HL-60/S4 (cell line): Measurements from ENCODE around the gene TTF1.

Source experiments
- in situ Hi-C: fragments of 300-500 bp; cut with MboI; formaldehyde crosslinking; loops from 2 replicates; pipeline ENCODE4 v1.14.3; 2022; ENCODE audit warnings: low sequenced_read_pairs

Gene TTF1

DNA sequence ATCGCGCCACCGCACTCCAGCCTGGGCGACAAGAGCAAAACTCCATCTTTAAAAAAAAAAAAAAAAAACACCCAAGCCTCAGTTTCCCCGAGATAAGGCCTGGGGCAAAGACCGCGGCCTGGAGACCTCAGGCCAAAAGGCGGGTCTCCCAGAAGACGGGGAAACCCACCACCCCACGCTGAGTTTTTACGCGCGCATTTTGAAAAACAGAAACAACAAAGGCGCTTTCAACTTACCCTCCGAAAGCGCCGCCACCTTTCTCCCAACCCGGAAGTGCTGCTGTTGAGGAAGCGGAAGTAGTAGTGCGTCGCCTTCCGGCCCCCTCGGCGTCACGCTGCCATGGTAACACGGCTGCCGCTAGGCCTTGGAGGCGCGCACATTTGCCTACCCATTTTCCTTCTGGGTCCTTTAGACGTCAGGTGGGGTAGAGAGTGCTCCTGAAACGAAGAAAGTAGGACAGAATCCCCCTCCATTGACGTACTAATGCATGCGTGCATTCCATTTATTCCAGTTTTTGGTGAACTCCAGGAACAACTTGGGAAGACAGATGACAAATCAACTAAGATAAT lies at the start of gene TTF1:
Gene TTF1 (minus strand): TSS at position 287 of the 569 bp plus-strand sequence. CDS start 4,019 bp downstream, outside the sequence.
- in situ Hi-C loops, result loop anchor here (25.0 kb wide), 1 partner anchor 381 kb away; no protein-coding TSS in a partner anchor

- in situ Hi-C loops, result no loop called here
These were observed 49.6 kb upstream of the TTF1 start for GRCh38 chr9:132456241-132456640.

GRCh38 chr9:132451276-132451675 lies 44.6 kb upstream of the TTF1 start:
- in situ Hi-C loops, result no loop called here

- in situ Hi-C loops, result no loop called here
These were observed 41.3 kb upstream of the TTF1 start for GRCh38 chr9:132447902-132448301.

DNA sequence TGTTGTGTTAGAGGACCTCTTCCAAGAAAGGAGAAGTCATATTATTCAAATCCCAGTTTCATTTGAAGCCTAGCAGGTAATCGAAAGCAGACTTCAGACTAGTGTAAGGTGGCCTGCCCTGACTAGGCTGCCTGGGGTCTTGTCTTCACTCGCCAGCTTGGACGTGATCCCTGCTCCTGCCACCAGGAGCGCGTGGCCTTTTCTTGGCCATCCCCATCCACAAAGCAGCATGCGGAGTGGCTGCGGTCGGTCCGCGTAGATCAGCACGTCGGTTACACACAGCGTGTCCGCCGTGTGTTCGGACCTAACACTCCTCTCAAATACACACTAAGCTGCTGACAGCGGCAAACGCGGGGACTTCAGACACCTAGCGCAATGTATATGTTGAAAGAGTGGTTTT lies 40.7 kb upstream of the TTF1 start:
- in situ Hi-C loops, result no loop called here

- in situ Hi-C loops, result no loop called here
These were observed 40.2 kb upstream of the TTF1 start for GRCh38 chr9:132446887-132447286.

DNA sequence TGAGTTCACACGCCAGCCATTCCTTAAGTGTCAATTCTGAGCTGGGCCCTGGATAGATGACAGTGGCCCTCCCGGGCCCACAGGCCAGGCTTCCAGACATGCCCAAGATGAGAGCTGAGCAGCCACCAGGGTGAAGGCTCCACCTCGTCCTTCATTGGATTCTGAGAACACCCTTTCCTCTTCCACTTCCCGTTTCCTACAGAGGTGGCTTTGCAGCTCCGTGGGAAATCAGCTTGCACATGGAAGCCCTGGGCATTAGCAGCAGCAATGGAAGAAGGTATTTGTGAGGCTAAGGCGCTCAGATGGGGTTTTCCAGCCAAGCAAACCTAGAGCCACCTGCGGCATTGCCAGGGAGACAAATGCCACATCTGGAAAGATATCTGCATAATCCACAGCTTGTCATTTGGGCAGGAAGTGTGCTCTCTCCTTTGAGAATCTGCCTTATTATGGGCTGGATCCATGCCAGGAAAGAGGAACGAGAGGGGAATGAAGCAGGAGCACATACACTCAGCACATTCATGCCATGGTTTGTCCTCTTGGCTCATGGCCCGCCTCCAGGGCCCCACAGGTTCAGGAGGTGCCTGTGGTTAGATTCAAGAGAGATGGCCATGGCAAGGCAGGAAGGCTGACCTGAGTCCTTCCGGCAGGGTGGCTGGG lies 37.4 kb upstream of the TTF1 start:
- in situ Hi-C loops, result no loop called here

DNA sequence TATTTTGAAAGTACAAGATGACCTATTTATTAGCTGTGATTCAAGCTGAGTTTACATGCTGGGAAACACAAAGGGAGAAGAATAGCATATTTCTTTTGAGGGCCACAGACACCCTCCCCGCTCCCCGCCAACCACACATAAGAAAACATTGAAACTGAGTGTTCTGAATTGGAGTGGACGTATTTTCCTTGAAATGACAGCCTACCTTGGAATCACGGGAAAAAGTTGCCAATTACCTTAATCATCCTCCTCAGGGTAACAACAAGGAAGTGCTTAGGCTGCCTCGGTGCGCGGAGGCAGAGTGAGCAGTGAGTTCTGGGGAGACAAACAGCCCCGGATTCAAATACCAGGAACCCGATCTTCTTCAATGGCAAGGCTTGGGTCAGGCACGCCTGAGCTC lies 34.8 kb upstream of the TTF1 start:
- in situ Hi-C loops, result no loop called here

DNA sequence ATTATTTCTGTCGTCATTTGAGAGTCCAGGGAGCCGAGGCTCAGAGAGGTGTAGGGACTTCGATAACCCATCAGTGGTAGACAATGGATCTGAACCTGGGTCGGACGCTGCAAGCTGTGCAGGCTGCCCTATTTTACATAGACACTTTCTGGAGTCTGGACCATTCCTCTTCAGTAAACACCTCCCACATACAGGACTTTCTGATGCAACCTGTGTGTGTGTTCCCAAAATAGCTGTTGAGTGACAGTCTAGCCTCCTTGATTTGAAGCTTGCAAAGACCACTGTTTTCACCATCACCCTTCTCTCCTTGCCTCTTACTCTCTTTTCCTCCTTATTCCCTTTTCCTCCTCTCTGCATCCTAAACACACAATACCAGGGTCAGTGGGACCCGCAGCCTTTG lies 34.1 kb upstream of the TTF1 start:
- in situ Hi-C loops, result no loop called here

DNA sequence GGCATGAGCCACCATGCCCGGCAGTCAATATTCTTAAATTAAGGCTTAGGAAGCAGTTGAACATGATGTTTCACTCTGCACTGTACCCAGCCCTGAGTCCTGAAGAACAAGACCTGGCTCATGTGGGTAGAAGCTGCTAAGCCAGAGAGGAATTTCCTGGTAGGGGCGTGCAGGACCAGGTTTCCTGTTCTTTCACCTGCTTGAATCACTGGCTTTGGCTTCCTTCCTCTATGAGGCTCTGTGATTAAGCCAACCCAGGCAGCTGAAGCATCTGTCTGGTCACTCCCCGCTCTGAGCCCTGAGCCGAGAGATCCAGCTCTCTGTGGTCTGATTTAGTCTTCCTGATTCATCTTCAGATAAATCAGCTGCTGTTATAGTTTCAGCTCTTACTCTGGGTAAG lies 32.5 kb upstream of the TTF1 start:
- in situ Hi-C loops, result no loop called here

- in situ Hi-C loops, result no loop called here
These were observed 28.2 kb upstream of the TTF1 start for GRCh38 chr9:132434881-132435280.

DNA sequence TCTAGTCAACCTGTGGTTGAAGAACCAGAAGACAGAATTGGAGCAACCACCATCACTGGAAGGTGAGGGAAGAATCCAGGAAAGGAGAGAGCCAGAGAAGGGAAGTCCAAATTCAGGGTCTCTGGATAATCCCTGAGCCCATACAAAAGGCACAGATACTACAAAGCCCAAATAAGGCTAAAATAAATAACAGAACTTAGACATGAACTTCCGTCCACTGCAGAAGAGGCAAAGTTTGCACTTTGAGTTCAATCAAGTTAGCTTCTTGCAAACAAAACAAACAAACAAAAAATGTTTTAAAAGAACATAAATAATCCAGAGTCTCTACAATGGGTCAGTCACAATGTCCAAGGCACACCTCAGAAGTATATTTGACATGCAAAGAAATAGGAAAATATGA lies 24.4 kb upstream of the TTF1 start:
- in situ Hi-C loops, result no loop called here

GRCh38 chr9:132426639-132427414 lies 20.2 kb upstream of the TTF1 start:
- in situ Hi-C loops, result no loop called here

DNA sequence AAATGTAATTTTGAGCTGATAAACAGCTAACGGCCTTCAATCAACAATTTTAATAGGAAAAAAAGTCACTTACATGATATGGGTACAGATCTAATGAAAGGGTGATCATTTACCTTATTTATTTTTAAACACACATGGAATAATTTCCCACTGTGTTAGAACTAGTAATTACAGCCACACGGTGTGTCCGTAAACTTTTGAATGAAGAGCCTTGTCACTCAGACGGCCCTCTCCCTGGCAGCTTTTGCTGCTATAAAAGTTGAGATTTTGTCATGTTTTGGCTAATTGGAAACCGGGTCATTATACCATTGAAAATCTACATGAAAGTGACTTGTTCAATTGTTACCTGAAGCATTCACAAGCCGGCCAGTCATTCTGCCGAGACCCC lies 19.0 kb upstream of the TTF1 start:
- in situ Hi-C loops, result no loop called here

- in situ Hi-C loops, result loop anchor here (25.0 kb wide), 1 partner anchor 362 kb away; no protein-coding TSS in a partner anchor
These were observed 18.4 kb upstream of the TTF1 start for GRCh38 chr9:132424857-132425674.

GRCh38 chr9:132423503-132423902 lies 16.9 kb upstream of the TTF1 start:
- in situ Hi-C loops, result loop anchor here (25.0 kb wide), 1 partner anchor 364 kb away; no protein-coding TSS in a partner anchor

- in situ Hi-C loops, result loop anchor here (25.0 kb wide), 1 partner anchor 365 kb away; no protein-coding TSS in a partner anchor
These were observed 15.9 kb upstream of the TTF1 start for GRCh38 chr9:132422574-132422973.

DNA sequence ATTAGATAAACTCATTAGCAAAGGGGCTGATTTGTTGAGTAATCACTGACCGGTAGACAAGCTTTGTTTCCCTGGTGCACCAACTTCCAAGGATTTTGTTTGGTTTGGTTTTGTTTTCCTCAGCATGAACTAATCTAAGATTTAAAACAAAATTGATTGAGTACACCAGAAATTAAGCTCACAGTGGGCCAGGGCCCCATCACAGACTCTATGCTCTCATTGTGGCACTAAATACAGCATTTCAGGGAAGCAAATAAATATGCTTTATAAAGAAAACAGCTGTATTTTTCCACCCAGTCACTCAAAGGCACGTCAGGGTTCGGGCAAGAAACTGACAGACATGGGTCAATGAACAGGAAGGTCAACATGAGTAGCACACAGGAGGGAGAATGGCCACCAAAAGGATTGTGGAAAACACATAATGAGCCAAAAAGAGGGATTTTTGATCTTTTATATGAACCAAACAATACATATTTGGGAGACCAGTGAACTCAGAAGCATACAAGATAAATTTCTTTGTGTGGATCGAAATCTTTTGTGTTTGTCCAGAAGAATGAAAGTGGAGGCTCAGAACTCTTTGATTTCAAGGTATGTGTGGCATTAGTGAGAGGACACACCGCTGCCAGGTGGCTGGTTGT lies 12.2 kb upstream of the TTF1 start:
- in situ Hi-C loops, result loop anchor here (25.0 kb wide), 1 partner anchor 368 kb away; no protein-coding TSS in a partner anchor

DNA sequence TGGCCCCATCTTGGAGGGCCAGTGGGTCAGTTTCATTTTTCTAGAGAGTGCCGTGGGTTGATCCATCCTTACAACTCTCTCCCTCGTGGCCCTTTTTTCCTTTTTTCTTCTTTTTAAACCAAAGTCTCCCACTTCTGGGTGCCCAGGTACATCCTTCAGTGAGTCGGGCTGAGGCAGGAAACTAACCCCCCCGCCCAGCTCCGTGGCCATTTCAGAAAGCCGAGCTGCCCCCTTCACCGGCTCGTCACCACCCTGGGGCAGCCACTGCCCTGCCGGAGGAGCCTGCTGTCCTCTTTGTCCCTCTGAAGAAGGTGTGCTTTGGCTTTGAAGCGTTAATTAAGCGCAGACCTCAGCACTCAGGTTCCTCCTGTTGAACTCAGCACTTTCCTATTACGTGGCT lies 8.5 kb upstream of the TTF1 start:
- in situ Hi-C loops, result loop anchor here (25.0 kb wide), 1 partner anchor 372 kb away; no protein-coding TSS in a partner anchor

DNA sequence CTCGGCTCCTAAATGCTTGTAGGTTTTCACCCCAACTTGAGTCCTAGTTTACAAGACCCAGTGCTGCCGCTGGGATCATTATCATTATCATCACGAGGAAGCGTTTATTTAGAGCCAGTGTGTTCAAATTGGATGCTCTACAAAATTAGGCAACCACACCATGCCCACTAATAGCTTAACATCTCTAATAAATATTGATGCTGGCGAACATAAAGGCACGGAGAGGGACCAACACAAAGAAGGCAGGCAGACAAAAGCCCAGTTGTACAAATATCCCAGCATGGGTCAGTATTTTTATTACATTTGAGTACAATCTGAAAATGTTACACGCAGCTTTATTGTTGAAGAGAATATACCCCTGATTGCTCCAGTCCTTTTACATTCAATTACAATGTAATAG lies 8.1 kb upstream of the TTF1 start:
- in situ Hi-C loops, result loop anchor here (25.0 kb wide), 1 partner anchor 373 kb away; no protein-coding TSS in a partner anchor
